HG03097 (cell line): ENCODE data around the gene ALG9.
A peak's percentile ranks its signal among the peaks of the same experiment; 100 is the strongest.
"Not testable (repeated sequence)": the region's sequence is repeated elsewhere in the genome, so short reads cannot be mapped to it uniquely, and the experiment has no call there.

Experiments
- ATAC-seq: cut with Tn5 transposase; IDR thresholded peaks from one replicate; pipeline ENCODE4 v1.9.1; 2021; ENCODE audit not compliant: unreplicated experiment, low FRiP score

The ALG9 gene

GRCh38 chr11:111771205-111771604 is 100.2 kb downstream of the ALG9 start:
- not testable (repeated sequence) for ATAC-seq

- no peak for ATAC-seq
Measured at GRCh38 chr11:111770581-111771134, 100.7 kb downstream of the ALG9 start.

GRCh38 chr11:111766834-111767142 is 104.6 kb downstream of the ALG9 start:
- no peak for ATAC-seq

DNA sequence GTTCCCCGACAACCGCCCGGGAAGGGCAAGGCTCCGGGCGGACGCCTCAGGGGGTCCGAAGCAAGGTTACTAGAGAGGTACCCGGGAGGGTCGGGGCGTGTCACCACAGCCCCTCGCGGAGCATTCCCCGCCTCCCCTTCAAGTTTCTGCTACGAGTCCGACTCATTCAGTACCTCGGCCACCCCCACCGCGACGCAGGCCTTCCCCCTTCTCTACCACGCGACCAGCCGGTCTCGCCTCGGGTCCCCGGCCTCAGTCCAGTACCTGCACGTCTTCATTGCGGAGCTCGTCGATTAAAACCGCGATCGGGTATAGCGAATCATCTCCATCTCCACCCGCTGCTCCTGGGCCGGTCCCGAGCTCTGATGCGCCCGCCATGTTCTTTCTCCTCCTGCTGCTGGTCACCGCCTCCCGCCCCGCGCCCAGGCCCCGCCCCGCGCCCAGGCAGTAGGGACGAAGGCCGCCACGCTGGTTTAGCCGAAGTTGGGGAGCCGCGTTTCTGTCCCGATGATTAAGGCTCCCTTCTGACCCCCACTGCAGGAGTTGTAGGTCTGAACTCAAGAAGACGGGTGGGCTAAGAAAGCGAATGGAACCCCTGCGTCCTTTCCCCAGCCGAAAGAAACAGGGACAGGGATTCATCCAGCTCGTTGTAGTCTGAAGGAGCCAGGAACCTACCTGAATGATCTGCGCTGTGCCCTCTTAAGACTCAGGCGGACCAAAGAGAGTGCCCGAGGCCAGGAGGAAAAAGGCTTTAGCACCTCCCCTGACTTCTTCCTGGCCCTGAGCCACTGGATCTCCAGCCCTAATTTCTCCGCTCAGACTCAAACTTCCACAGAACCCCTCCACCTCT is 105.2 kb downstream of the ALG9 start, which contains the start of gene PPP2R1B:
PPP2R1B (minus strand) TSS at position 406 of the 850 bp plus-strand sequence; CDS start at position 378, 28 bp downstream.
- ATAC-seq = peak; percentile 73

- ATAC-seq = no peak
Measured at GRCh38 chr11:111765320-111765983, 105.9 kb downstream of the ALG9 start.

DNA sequence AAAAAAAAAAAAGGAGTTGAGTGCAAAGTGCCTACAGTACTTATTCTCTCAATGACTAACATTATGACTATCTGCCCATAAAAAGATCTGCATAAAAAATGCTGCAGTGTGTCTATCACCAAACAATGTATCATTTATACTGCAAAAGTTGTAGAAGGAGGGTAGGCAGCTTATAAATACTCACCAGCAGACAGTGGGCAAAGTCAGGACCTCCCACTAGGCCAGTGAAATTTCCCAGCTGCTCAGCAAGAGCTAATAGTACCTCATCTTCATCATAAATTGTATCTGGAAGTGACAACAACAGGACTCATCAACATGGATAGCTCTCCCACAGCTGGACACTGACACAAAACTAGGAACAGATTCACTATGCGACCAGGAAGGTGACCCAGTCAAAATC is 106.8 kb downstream of the ALG9 start:
- ATAC-seq = no peak

DNA sequence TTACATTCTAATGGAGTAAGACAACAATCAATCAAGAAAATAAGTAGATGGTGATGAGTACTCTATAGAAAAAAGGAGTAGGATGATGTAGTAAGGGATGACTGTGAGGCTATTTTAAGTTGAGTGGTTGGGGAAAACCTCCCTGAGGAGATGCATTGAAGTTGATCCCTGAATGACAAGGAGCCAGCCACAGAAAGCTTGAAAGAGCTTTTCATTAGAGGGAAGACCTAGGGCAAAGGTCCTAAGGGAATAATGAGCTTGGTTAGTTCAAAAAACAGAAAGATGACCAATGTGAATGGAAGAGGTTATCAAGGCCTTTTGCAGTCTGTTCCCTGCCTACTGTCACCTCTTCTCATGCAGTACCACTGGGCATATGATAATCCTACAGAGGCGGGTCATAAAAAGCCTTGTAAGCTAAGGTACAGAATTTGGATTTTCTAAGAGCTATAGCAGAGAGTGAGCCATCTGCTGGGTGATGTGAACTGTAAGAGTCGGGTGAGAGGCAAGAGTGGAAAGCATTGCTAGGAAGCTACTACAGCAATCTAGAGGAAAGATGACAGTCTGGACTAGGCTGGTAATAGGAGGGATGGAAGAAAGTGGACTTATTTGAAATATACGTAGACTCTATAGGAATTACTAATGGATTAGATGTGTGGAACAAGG is 108.3 kb downstream of the ALG9 start:
- ATAC-seq = no peak

DNA sequence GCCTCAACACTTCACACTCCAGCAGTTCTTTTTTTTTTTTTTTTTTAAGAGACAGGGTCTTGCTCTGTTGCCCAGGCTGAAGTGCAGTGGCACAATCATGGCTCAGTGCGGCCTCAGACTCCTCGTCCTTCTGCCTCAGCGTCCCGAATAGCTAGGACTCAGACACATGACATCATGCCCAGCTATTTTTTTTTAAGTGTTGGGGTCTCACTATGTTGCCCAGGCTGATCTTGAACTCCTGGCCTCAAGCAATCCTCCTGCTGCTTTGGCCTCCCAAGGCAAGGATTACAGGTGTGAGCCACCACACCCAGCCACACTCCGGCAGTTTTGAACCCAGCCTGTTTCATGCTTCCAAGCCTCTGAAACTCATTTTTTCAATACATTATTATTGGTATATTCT is 108.9 kb downstream of the ALG9 start:
- ATAC-seq = no peak

- ATAC-seq = no peak
Measured at GRCh38 chr11:111761036-111761435, 110.3 kb downstream of the ALG9 start.

GRCh38 chr11:111759778-111760407 is 111.5 kb downstream of the ALG9 start:
- ATAC-seq = no peak

DNA sequence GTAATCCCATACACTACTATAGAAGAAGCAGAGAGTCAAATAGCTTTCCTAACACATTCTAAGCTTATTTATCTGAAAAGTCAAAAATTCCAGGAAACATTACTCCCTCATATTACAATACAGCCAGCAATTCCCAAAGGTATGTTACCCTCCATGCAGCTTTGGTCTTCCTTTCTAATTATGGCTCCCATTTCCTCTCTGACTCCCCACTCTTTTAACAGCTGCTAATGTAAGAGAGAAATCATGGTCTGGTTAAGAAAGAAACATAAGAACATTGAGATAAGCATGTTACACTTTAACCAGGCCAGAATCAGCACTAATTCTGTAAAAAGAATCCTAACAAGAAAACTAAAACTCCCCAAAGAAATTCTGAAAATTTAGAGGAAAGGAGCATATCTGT is 112.0 kb downstream of the ALG9 start:
- ATAC-seq = no peak

GRCh38 chr11:111756097-111756496 is 115.3 kb downstream of the ALG9 start:
- no peak for ATAC-seq

DNA sequence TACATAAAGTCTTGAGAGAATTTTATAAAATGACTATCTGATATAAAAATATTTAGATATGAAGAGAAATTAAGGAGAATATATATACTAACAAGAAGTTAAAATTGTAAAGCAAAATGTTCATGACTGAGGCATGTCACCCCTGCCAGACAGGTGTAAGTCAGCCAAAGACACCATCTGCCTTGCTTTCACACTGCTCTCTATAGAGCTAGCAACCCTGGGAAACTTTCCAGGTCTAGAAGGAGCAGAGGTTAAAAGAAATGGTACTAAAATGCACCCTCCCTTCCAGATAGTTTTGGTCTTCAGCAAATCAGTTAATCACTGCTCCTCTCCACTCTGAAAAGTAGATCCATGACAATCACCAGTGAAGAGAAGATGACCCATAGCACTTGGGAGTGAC is 121.7 kb downstream of the ALG9 start:
- no peak for ATAC-seq

- no peak for ATAC-seq
Measured at GRCh38 chr11:111748035-111748804, 123.2 kb downstream of the ALG9 start.

- no peak for ATAC-seq
Measured at GRCh38 chr11:111745719-111746504, 125.5 kb downstream of the ALG9 start.

- no peak for ATAC-seq
Measured at GRCh38 chr11:111743700-111744099, 127.7 kb downstream of the ALG9 start.

DNA sequence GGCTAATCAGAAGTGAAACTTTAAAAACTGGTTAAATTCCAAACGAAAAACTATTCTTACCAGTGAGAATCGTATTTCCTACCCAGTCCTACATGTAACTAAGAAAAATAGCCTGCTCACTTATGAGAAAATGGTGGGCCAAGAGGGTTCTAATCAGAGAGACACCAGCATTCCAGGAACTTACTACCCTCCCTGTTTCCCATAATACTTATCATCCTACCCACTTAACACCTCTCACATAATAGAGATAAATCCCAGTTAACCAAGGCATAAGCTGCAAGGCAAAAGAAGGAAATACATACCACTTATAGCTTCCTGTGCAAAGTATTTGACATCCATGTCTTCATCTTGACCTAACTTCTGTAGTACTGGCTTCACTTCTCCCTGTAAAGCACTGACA is 129.6 kb downstream of the ALG9 start:
- no peak for ATAC-seq

GRCh38 chr11:111739299-111739698 is 132.1 kb downstream of the ALG9 start:
- no peak for ATAC-seq
